ENCODE measurements around the gene NFATC3.

Gene NFATC3

GRCh38 chr16:68234188-68235107 lies 149.3 kb downstream of the NFATC3 start:
- peak; percentile 77 for DNase-seq

GRCh38 chr16:68235108-68235886 lies 150.1 kb downstream of the NFATC3 start:
- no peak for DNase-seq

- DNase-seq, result no peak
Measured at GRCh38 chr16:68235887-68236136, 150.6 kb downstream of the NFATC3 start, which contains the start of gene ESRP2. Gene ESRP2, minus strand, starts transcription at chr16:68236127. Its CDS starts 82 bp downstream, at chr16:68236045.

GRCh38 chr16:68236137-68236825 lies 151.1 kb downstream of the NFATC3 start:
- peak; percentile 45 for DNase-seq

GRCh38 chr16:68236826-68237242 lies 151.7 kb downstream of the NFATC3 start:
- DNase-seq, result no peak

GRCh38 chr16:68237243-68238028 lies 152.3 kb downstream of the NFATC3 start:
- DNase-seq, result peak; percentile 53

GRCh38 chr16:68238029-68238345 lies 152.8 kb downstream of the NFATC3 start:
- DNase-seq, result no peak

- DNase-seq, result no peak
Measured at GRCh38 chr16:68242085-68242484, 156.9 kb downstream of the NFATC3 start.

- DNase-seq, result no peak
Measured at GRCh38 chr16:68242926-68243858, 158.0 kb downstream of the NFATC3 start.

- DNase-seq, result no peak
Measured at GRCh38 chr16:68244481-68244902, 159.3 kb downstream of the NFATC3 start.

- peak; percentile 66 for DNase-seq
Measured at GRCh38 chr16:68244903-68245853, 160.0 kb downstream of the NFATC3 start, which contains the start of gene PLA2G15. Gene PLA2G15, plus strand, starts transcription at chr16:68245373. Its CDS starts 54 bp downstream, at chr16:68245427.

GRCh38 chr16:68246121-68246520 lies 161.0 kb downstream of the NFATC3 start:
- DNase-seq, result no peak

GRCh38 chr16:68246666-68247065 lies 161.5 kb downstream of the NFATC3 start:
- no peak for DNase-seq

- no peak for DNase-seq
Measured at GRCh38 chr16:68247400-68247799, 162.2 kb downstream of the NFATC3 start.

- no peak for DNase-seq
Measured at GRCh38 chr16:68247932-68248331, 162.8 kb downstream of the NFATC3 start.

- DNase-seq, result no peak
Measured at GRCh38 chr16:68249371-68249770, 164.2 kb downstream of the NFATC3 start.

GRCh38 chr16:68250951-68251350 lies 165.8 kb downstream of the NFATC3 start:
- DNase-seq, result no peak

GRCh38 chr16:68251832-68252231 lies 166.7 kb downstream of the NFATC3 start:
- no peak for DNase-seq

- DNase-seq, result no peak
Measured at GRCh38 chr16:68252383-68252782, 167.2 kb downstream of the NFATC3 start.

- no peak for DNase-seq
Measured at GRCh38 chr16:68253721-68254120, 168.6 kb downstream of the NFATC3 start.

Measured in NCI-H1105 treated with DMSO at 0.1 percent for 48 hours (cell line).